Measurements from ENCODE around the gene GREM2.

DNA sequence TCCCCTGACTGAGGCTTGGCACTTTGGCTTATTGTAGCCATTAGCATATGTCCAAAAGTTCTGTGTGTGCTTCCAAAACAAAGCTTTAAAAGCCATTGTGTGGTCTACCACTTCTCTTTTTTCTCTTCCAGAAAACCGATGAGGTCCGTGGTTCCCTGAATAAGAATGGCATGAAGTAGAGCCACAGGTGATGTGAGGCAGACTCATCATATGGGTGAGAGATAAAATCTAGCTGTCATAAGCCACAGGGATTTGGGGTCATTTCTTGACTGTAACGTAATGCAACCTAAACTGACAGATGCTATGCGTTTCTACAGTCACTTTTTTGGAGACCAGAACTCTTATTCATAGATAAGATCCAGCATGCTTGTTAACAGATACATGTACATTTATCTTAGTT is 7.0 kb upstream of the GREM2 start:
- no peak for TF ChIP-seq POLR2A (IDR thresholded peaks at IDR 0.05)
- TF ChIP-seq, protein P1, sequence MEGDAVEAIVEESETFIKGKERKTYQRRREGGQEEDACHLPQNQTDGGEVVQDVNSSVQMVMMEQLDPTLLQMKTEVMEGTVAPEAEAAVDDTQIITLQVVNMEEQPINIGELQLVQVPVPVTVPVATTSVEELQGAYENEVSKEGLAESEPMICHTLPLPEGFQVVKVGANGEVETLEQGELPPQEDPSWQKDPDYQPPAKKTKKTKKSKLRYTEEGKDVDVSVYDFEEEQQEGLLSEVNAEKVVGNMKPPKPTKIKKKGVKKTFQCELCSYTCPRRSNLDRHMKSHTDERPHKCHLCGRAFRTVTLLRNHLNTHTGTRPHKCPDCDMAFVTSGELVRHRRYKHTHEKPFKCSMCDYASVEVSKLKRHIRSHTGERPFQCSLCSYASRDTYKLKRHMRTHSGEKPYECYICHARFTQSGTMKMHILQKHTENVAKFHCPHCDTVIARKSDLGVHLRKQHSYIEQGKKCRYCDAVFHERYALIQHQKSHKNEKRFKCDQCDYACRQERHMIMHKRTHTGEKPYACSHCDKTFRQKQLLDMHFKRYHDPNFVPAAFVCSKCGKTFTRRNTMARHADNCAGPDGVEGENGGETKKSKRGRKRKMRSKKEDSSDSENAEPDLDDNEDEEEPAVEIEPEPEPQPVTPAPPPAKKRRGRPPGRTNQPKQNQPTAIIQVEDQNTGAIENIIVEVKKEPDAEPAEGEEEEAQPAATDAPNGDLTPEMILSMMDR (IDR thresholded peaks at IDR 0.05) = no peak
